ENCODE measurements around the gene TMC1.
"Not testable (repeated sequence)": the region's sequence is repeated elsewhere in the genome, so short reads cannot be mapped to it uniquely, and the experiment has no call there.

TMC1 gene

GRCh38 chr9:72779614-72780013 lies 258.2 kb downstream of the TMC1 start:
- DNase-seq = no peak

GRCh38 chr9:72786948-72787347 lies 265.5 kb downstream of the TMC1 start:
- DNase-seq = no peak

GRCh38 chr9:72788966-72789735 lies 267.7 kb downstream of the TMC1 start:
- DNase-seq = no peak

GRCh38 chr9:72789885-72790284 lies 268.5 kb downstream of the TMC1 start:
- DNase-seq = no peak

GRCh38 chr9:72790989-72791388 lies 269.6 kb downstream of the TMC1 start:
- DNase-seq = no peak

- no peak for DNase-seq
Measured at GRCh38 chr9:72791436-72791835, 270.0 kb downstream of the TMC1 start.

GRCh38 chr9:72794946-72795345 lies 273.5 kb downstream of the TMC1 start:
- DNase-seq = no peak

GRCh38 chr9:72800328-72800994 lies 279.1 kb downstream of the TMC1 start:
- no peak for DNase-seq

GRCh38 chr9:72805238-72805637 lies 283.8 kb downstream of the TMC1 start:
- DNase-seq = no peak

GRCh38 chr9:72806313-72806809 lies 285.0 kb downstream of the TMC1 start:
- not testable (repeated sequence) for DNase-seq

GRCh38 chr9:72807765-72808445 lies 286.5 kb downstream of the TMC1 start:
- no peak for DNase-seq

- no peak for DNase-seq
Measured at GRCh38 chr9:72808446-72808768, 287.0 kb downstream of the TMC1 start.

- DNase-seq = no peak
Measured at GRCh38 chr9:72809586-72809985, 288.2 kb downstream of the TMC1 start.

- DNase-seq = no peak
Measured at GRCh38 chr9:72812559-72813111, 291.2 kb downstream of the TMC1 start.

GRCh38 chr9:72813544-72813943 lies 292.1 kb downstream of the TMC1 start:
- DNase-seq = no peak

GRCh38 chr9:72814083-72814597 lies 292.7 kb downstream of the TMC1 start:
- no peak for DNase-seq

- DNase-seq = no peak
Measured at GRCh38 chr9:72816666-72817065, 295.3 kb downstream of the TMC1 start.

GRCh38 chr9:72817413-72817812 lies 296.0 kb downstream of the TMC1 start:
- DNase-seq = no peak

- DNase-seq = no peak
Measured at GRCh38 chr9:72818385-72818784, 297.0 kb downstream of the TMC1 start.

- no peak for DNase-seq
Measured at GRCh38 chr9:72823971-72824370, 302.6 kb downstream of the TMC1 start.

GRCh38 chr9:72826996-72827949 lies 305.9 kb downstream of the TMC1 start:
- DNase-seq = no peak
